CD14-positive monocyte (primary cell): ENCODE data around the gene GSKIP. TPM values are rescaled to one million over a fixed set of nuclear protein-coding genes. Genes with fewer than 3 reads are reported as not detected.

Experiments used
- DNase-seq, 3 donors: peaks; one replicate each; pipeline ENCODE4 v3.0.0-alpha.2; 2011 to 2022
- H2AFZ ChIP-seq: 2 replicates; pipeline ENCODE4 v1.6.0; 2012; ENCODE audit warnings: mild to moderate bottlenecking, low read depth, low read length, inconsistent platforms; ENCODE audit not compliant: insufficient read depth, poor library complexity, severe bottlenecking
- H3K27ac ChIP-seq, 2 donors: 1 replicate in 1 of 2; 2 replicates in 1 of 2; pipeline ENCODE4 v1.5.1; 2012 to 2013; ENCODE audit warnings: low read length in 2 of 2, control low read depth in 1 of 2, inconsistent platforms in 1 of 2, low read depth in 1 of 2, mild to moderate bottlenecking in 1 of 2
- H3K27me3 ChIP-seq, 2 donors: one replicate each; pipeline versions ENCODE4 v1.6.0 to v1.6.1; 2011 to 2013; ENCODE audit warnings: low read length in 2 of 2; ENCODE audit not compliant: control insufficient read depth in 2 of 2, insufficient read depth in 2 of 2
- H3K36me3 ChIP-seq, 2 donors: replicated peaks in 1 of 2; 1 replicate in 1 of 2; 2 replicates in 1 of 2; pipeline versions ENCODE4 v1.5.1 to v1.6.1; 2012 to 2013; ENCODE audit warnings: low read length in 2 of 2, control low read depth in 1 of 2, inconsistent platforms in 1 of 2, mild to moderate bottlenecking in 1 of 2; ENCODE audit not compliant: insufficient read depth in 2 of 2, control insufficient read depth in 1 of 2
- H3K4me1 ChIP-seq, 2 donors: 1 replicate in 1 of 2; 2 replicates in 1 of 2; pipeline versions ENCODE4 v1.5.1 to v1.6.1; 2012 to 2013; ENCODE audit warnings: low read length in 2 of 2, control low read depth in 1 of 2, inconsistent platforms in 1 of 2, mild to moderate bottlenecking in 1 of 2, moderate library complexity in 1 of 2; ENCODE audit not compliant: insufficient read depth in 2 of 2, control insufficient read depth in 1 of 2
- H3K4me2 ChIP-seq: replicated peaks from 2 replicates; pipeline ENCODE3; 2012; ENCODE audit warnings: low read length, moderate library complexity, mild to moderate bottlenecking; ENCODE audit not compliant: poor library complexity, severe bottlenecking; ENCODE audit errors: extremely low read depth
- H3K4me3 ChIP-seq, 3 experiments: fragments of 200-600 bp in 1 of 3; sonication (generic) in 1 of 3; replicated peaks in 1 of 3; 1 replicate in 2 of 3; 2 replicates in 1 of 3; pipeline ENCODE4 v1.5.1; 2011 to 2013; ENCODE audit warnings: low read length in 3 of 3, mild to moderate bottlenecking in 3 of 3, control low read depth in 2 of 3, low read depth in 2 of 3, inconsistent platforms in 1 of 3, moderate library complexity in 1 of 3
- H3K79me2 ChIP-seq: 2 replicates; pipeline ENCODE4 v1.6.0; 2012; ENCODE audit warnings: mild to moderate bottlenecking, control low read depth, inconsistent platforms, low read length, moderate library complexity; ENCODE audit not compliant: insufficient read depth
- H3K9ac ChIP-seq: 2 replicates; pipeline ENCODE4 v1.6.0; 2017; ENCODE audit warnings: low read length, mild to moderate bottlenecking; ENCODE audit not compliant: insufficient read depth, poor library complexity, severe bottlenecking
- H3K9me3 ChIP-seq, 2 donors: replicated peaks in 1 of 2; 1 replicate in 1 of 2; 2 replicates in 1 of 2; pipeline versions ENCODE4 v1.5.1 to v1.6.1; 2012 to 2013; ENCODE audit warnings: low read length in 2 of 2, control low read depth in 1 of 2; ENCODE audit not compliant: control insufficient read depth in 1 of 2, insufficient read depth in 1 of 2
- H4K20me1 ChIP-seq: 2 replicates; pipeline ENCODE4 v1.6.0; 2012; ENCODE audit warnings: mild to moderate bottlenecking, low read length, control low read depth, moderate library complexity; ENCODE audit not compliant: insufficient read depth
- H3K27ac Mint-ChIP-seq, 7 donors: one replicate each; pipeline ENCODE4 v1.8.0; 2020; ENCODE audit warnings: mild to moderate bottlenecking in 7 of 7, mixed read lengths in 7 of 7, moderate library complexity in 6 of 7, inconsistent platforms in 2 of 7
- H3K27me3 Mint-ChIP-seq, 3 donors: one replicate each; pipeline ENCODE4 v1.8.0; 2021 to 2022; ENCODE audit warnings: low read depth in 3 of 3, mild to moderate bottlenecking in 3 of 3, mixed read lengths in 3 of 3, moderate library complexity in 3 of 3, inconsistent platforms in 1 of 3
- H3K36me3 Mint-ChIP-seq, 2 donors: one replicate each; pipeline ENCODE4 v1.8.0; 2020; ENCODE audit warnings: mixed read lengths in 2 of 2, inconsistent platforms in 1 of 2, mild to moderate bottlenecking in 1 of 2
- H3K4me1 Mint-ChIP-seq: one replicate; pipeline ENCODE4 v1.8.0; 2020; ENCODE audit warnings: mild to moderate bottlenecking, mixed read lengths
- H3K4me3 Mint-ChIP-seq, 2 donors: one replicate each; pipeline ENCODE4 v1.8.0; 2020; ENCODE audit warnings: mild to moderate bottlenecking in 2 of 2, mixed read lengths in 2 of 2, moderate library complexity in 1 of 2
- H3K9me3 Mint-ChIP-seq, 7 donors: one replicate each; pipeline ENCODE4 v1.8.0; 2020 to 2022; ENCODE audit warnings: mixed read lengths in 7 of 7, mild to moderate bottlenecking in 6 of 7, moderate library complexity in 6 of 7, inconsistent platforms in 2 of 7
- CTCF ChIP-seq: fragments of 200-600 bp; IDR thresholded peaks from one replicate; pipeline ENCODE4 v1.8.0; 2022; ENCODE audit warnings: antibody characterized with exemption, mild to moderate bottlenecking
- WGBS: methylation state at CpG from one replicate; pipeline ENCODE4 v1.1.5; 2013; ENCODE audit warnings: missing lambda C conversion rate; ENCODE audit not compliant: insufficient coverage; 5-methylcytosine and 5-hydroxymethylcytosine counted together
- intact Hi-C, 2 donors: fragments of 100-400 bp; cut with micrococcal nuclease; formaldehyde crosslinking; loops; one replicate each; pipeline versions ENCODE4 v1.15.0 to v1.15.1; 2023
- polyA plus RNA-seq, 3 donors: library from polyadenylated mRNA; depleted of rRNA in 1 of 3; unstranded in 2 of 3; stranded (reverse) in 1 of 3; fragments of 300-500 nt in 2 of 3; fragments of >200 nt in 1 of 3; fragmentation: Illumina TruSeq in 2 of 3; gene quantifications; 1 replicate in 2 of 3; 2 replicates in 1 of 3; pipeline ENCODE4 v1.2.3, GENCODE V29; 2012 to 2021
- small RNA-seq: library from RNA; depleted of rRNA; stranded (forward); fragments of <200 nt; gene quantifications from one replicate; pipeline ENCODE3, GENCODE V24; 2012; ENCODE audit warnings: low read depth; ENCODE audit not compliant: insufficient read length

The GSKIP gene
- polyA plus RNA-seq, 3 donors: 3.1 to 24.7 (median 20.7) TPM

- Histone ChIP-seq H3K79me2 (no peaks in the 10 kb centered on the region), H2AFZ (peak overlapping the region; percentile 87), H3K4me1 (peaks cover 10 to 17% of the 10 kb centered on the region in 2 donors), H3K27ac (no peak overlapping the region), H3K27me3 (no peaks in the 10 kb centered on the region), H3K4me3 (peak overlapping the region; percentile 31 to 70 (median 43)), H4K20me1 (no peaks in the 10 kb centered on the region), H3K36me3 (no peaks in the 10 kb centered on the region), H3K4me2 (peak overlapping the region; percentile 82), H3K9ac (peak overlapping the region; percentile 49), H3K9me3 (peaks cover 0 to 5% of the 10 kb centered on the region in 2 donors)
- DNase-seq: peak; percentile 36 to 84 (median 56)
- Mint-ChIP-seq H3K9me3 (peaks cover 0 to 13% (median 12%) of the 10 kb centered on the region in 7 donors), H3K4me1 (peaks cover 19% of the 10 kb centered on the region), H3K27me3 (peaks cover 0 to 11% (median 8%) of the 10 kb centered on the region in 3 donors), H3K36me3 (no peaks in the 10 kb centered on the region), H3K4me3 (peak overlapping the region; percentile 68 to 92), H3K27ac (peak overlapping the region in 1 of 7 donors; percentile 50)
- 0% methylated on average over 21 of the region's 33 CpGs for WGBS
- peak; percentile 84 for TF ChIP-seq CTCF
- intact Hi-C loops: loop anchor here (1.0 to 2.0 kb wide), 2 partner anchors 126 to 127 kb away; no protein-coding TSS in a partner anchor
These were observed 61.0 kb downstream of the GSKIP start for GRCh38 chr14:96424109-96424989.

GRCh38 chr14:96434040-96434439 lies 70.7 kb downstream of the GSKIP start:
- Mint-ChIP-seq H3K4me1 (no peaks in the 10 kb centered on the region), H3K36me3 (no peaks in the 10 kb centered on the region), H3K27me3 (peaks cover 3 to 9% (median 7%) of the 10 kb centered on the region in 3 donors), H3K27ac (no peak overlapping the region), H3K4me3 (no peak overlapping the region), H3K9me3 (peaks cover 0 to 2% (median 0%) of the 10 kb centered on the region in 7 donors)
- no peak for TF ChIP-seq CTCF
- H3K9me3 ChIP-seq: no peaks in the 10 kb centered on the region
- no peaks in the 10 kb centered on the region for H3K4me1 ChIP-seq
- no peak overlapping the region for H3K27ac ChIP-seq
- intact Hi-C loops: no loop called here
- H3K27me3 ChIP-seq: no peaks in the 10 kb centered on the region
- WGBS: 94% methylated on average over 2 of the region's 4 CpGs
- no peak overlapping the region for H3K9ac ChIP-seq
- no peaks in the 10 kb centered on the region for H3K36me3 ChIP-seq
- H2AFZ ChIP-seq: no peak overlapping the region
- DNase-seq: no peak
- H4K20me1 ChIP-seq: no peaks in the 10 kb centered on the region
- H3K79me2 ChIP-seq: no peaks in the 10 kb centered on the region
- no peak overlapping the region for H3K4me3 ChIP-seq
- H3K4me2 ChIP-seq: no peak overlapping the region

Small RNA genes lying within 50 kb of the gene (small RNA-seq; reads per million reads assigned to genes)
- gene RNU2-33P: not detected

Other genes with a start within 250 kb of the GSKIP start
- gene BDKRB2, start 158.7 kb upstream of the GSKIP start, polyA plus RNA-seq: not detected
- not detected for gene BDKRB1, start 107.3 kb upstream of the GSKIP start, polyA plus RNA-seq
- 1 to 10 TPM in 2 of 3 donors, under 1 TPM in 1; 0.94 to 6.7 (median 1.3) TPM for gene ATG2B, start 185 bp upstream of the GSKIP start, polyA plus RNA-seq
- under 1 TPM in 1 of 3 donors, not detected in 2; 0.16 TPM for gene AK7, start 28.6 kb downstream of the GSKIP start, polyA plus RNA-seq
- 10 to 100 TPM; 57.9 to 87.5 (median 80.3) TPM for gene PAPOLA, start 138.9 kb downstream of the GSKIP start, polyA plus RNA-seq